GM18505 (cell line): ENCODE data around the gene ATP5ME.
A peak's percentile ranks its signal among the peaks of the same experiment; 100 is the strongest.
"Not testable (repeated sequence)": the region's sequence is repeated elsewhere in the genome, so short reads cannot be mapped to it uniquely, and the experiment has no call there.

ENCODE experiments used
- ATAC-seq: cut with Tn5 transposase; IDR thresholded peaks from one replicate; pipeline ENCODE4 v1.9.1; 2021; ENCODE audit not compliant: unreplicated experiment
- POLR2A ChIP-seq: IDR thresholded peaks from 4 replicates; pipeline ENCODE4 v1.6.1; 2011; ENCODE audit warnings: borderline replicate concordance; ENCODE audit not compliant: insufficient read depth, insufficient read length; ENCODE audit errors: extremely low read depth

Gene ATP5ME

GRCh38 chr4:708631-708933 is 34.5 kb upstream of the ATP5ME start:
- ATAC-seq, result no peak
- no peak for TF ChIP-seq POLR2A

- no peak for ATAC-seq
- no peak for TF ChIP-seq POLR2A
Observed at GRCh38 chr4:707929-708630, 34.0 kb upstream of the ATP5ME start.

DNA sequence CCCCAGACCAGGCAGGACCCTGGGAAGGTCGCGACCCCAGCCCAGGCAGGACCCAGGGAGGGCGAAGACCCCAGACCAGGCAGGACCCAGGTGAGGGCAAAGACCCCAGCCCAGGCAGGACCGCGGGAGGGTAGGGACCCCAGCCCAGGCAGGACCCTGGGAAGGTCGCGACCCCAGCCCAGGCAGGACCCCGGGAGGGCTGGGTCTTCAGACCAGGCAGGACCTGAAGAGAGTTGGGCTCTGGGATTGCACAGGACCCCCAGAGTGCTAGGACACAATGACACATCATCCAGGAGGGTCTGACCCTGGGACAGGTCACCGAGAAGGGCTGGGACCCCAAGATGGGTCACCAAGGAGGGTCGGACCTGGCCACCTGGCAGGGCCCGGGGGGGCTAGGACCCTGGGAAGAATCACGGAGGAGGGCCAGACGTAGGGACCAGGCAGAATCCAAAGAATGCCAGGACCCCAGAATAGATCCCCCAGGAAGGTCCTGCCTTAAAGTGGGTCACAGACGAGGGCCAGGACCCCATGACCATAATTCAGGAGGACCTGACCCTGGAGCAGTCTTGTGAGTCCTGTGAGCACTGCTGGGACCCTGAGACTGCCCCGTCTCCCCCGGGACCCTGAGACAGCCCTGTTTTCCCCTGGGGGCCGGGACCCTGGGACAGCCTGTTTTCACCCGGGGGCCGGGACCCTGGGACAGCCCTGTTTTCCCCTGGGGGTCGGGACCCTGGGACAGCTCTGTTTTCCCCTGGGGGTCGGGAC is 32.9 kb upstream of the ATP5ME start:
- no peak for TF ChIP-seq POLR2A
- no peak for ATAC-seq

DNA sequence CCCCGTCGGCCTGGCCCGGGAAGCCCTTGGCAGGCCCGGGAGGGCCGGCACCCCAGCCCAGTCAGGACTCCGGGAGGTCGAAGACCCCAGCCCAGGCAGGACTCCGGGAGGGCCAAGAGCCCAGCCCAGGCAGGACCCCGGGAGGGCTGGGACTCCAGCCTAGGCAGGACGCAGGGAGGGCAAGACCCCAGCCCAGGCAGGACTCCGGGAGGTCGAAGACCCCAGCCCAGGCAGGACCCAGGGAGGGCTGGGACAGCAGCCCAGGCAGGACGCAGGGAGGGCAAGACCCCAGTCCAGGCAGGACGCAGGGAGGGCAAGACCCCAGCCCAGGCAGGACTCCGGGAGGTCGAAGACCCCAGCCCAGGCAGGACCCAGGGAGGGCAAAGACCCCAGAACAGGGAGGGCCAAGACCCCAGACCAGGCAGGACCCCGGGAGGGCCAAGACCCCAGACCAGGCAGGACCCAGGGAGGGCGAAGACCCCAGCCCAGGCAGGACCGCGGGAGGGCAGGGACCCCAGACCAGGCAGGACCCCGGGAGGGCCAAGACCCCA is 32.1 kb upstream of the ATP5ME start:
- ATAC-seq, result not testable (repeated sequence)

- peak; percentile 58 for TF ChIP-seq POLR2A
- ATAC-seq, result peak; percentile 90
Observed at GRCh38 chr4:705278-706082, 31.4 kb upstream of the ATP5ME start, which contains the start of gene PCGF3. Gene PCGF3, plus strand, starts transcription at chr4:705832. Its CDS starts 27,849 bp downstream, at chr4:733681.

GRCh38 chr4:704971-705277 is 30.8 kb upstream of the ATP5ME start:
- no peak for TF ChIP-seq POLR2A
- no peak for ATAC-seq

DNA sequence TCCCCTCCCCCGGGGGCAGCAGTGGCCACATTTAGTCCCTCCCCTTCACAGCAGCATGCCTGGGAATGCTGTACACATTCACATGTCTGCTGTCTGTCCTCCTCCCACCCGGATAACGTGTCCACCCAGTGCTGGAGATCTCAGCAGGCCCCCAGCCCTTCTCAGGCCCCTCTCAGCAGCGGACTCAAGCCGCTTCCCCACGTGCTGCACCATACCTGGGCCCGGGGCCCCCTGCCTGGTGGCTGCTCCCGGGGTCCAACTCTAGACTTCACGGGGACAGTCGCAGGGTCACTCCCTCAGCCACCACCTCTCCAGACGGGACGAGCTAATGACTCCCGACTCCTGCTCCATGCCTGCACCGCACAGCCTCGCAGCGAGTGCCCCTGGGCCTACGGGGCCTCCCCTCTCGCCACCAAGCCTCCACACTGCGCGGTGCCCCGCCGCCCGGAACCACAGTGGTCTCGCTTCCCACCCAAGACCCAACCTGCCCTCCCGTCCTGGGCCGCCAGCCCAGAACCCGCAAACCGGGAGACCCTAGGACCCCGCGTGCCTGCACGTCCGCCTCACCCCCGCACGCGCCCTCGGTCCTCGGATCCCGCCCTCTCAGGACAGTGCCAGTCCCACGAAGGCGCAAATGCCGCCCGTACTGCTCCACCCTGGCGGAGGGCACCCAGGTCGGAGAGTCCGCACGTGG is 30.3 kb upstream of the ATP5ME start:
- TF ChIP-seq POLR2A, result no peak
- no peak for ATAC-seq

DNA sequence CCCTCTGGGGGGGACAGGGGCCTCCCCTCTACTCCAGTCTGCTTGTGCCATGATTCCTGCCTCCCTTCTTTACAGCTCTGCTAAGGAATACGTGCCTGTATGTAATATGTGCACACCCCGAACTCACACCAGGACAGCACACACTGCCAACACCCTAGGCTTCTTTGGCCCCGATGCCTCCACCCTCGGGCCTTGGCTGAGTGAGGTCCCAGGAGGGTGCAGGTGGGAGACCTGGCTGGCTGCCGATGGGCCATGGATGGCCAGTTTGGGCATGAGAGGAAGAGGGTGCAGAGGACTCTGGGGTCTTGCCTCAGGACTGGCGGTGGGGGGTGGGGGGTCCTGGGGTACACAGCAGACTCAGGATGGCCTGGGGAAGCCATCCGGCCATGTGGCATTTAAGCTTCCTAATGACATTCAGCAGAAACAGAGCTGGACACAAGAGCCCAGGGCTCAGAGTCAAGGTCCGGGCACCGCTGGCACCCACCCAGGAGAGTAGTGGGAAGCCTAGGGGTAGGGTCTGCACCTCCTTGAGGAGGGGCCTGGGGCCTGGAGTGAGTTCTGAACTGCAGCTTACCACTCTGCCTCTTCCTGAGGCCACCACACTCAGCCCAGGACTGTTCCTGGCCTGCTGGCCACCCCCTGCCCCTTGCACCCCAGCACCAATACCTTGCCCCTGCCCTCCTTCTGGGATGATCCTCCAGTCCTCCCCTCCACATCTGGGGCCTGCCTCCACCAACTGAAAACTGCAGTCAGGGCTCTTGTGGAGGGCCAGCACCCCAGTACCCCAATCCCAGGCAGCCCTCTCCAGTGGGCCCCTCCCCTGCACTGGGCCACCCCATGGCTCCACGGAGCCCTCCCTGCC is 29.5 kb upstream of the ATP5ME start:
- TF ChIP-seq POLR2A, result no peak
- no peak for ATAC-seq

DNA sequence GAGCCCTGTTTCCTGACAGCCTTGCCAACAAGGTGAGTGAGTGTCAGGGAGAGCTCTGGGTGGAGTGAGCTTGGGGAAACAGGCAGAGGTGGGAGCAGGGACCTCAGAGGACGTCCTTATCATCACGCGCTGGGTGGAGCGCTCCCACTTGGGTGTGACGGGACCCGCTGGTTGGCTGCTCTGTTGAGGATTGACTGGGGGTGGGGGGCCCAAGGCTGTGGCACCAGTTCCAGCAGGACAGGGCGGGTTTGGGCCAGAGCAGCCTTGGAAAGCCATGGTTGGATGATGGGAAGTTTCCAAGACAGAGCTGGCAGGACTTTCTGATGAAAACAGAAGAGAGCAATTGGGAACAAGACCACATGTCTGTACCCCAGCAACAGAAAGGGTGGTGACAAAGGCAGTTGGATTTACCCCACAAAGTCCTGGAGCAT is 28.6 kb upstream of the ATP5ME start:
- no peak for ATAC-seq

GRCh38 chr4:700587-701264 is 26.6 kb upstream of the ATP5ME start:
- ATAC-seq, result no peak
- no peak for TF ChIP-seq POLR2A

More for the DNA sequence above, 28.6 kb upstream of the ATP5ME start:
- TF ChIP-seq POLR2A, result no peak

DNA sequence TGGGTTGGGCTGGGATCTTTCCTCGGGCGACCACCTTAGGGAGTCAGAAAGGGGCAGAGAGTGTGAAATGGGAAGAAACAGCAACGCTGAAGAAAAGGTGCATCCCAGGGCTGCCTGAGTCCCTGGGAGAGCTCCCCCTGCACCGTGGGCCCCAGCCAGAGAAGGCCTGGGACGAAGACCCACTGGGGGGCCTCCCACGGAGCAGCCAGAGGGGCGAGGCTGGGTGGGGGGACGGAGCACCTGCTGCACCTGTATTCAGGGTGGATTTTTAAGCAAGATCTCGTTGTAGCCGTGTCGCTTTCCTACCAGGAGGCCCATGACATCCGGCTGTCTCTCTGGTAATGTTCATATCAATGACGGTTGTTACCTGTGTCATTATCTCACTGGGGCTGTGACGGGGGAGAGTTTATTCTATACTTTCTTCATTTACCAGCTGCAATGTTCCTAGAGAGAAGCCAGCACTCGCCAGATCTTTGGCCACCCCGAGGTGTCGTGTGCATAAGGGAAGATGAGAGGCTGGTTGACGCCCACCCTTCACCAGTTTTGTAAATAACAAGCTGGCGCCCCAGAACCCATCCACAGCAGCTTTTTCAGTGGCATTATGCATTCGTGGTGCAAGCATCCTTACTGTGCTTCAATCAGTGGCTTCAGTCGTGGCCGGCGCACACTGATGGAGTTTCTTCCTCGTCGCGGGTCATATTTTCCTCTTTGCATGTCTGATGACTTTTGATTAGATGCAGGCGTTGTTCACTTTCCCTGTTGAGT is 25.9 kb upstream of the ATP5ME start:
- ATAC-seq, result no peak
- no peak for TF ChIP-seq POLR2A

DNA sequence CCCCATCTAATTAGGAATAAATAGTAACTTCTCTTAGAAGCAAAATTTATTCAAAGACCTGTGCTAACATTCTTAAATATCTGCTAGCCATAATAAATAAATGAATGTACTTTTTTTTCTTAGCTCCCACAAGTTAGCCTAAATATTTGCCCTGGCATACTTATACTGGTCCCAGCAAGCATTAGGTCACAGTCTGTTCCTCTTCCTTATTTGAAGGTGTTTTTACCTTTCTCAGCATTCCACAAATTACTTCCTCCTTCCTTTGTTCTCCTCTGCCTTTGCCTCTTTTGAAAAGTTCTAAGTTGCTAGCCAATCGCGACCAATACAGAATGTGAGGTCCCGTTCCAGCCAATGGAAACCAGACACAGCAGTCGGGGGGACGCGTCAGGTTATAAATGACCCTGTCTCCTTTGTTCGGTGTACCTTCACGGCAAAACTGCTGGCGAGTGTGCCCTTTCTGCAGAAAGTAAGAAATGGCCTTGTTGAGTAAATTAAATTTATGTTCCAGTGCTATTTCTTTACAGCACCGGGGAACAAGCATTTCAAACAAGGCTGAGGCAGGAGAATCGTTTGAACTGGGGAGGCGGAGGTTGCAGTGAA is 20.4 kb upstream of the ATP5ME start:
- ATAC-seq, result not testable (repeated sequence)
